HepG2 (cell line): ENCODE measurements around the gene DDRGK1. TPM values are rescaled to one million over a fixed set of nuclear protein-coding genes. Genes with fewer than 3 reads are reported as not detected.

Source experiments
- ATF3 ChIP-seq: sonication (generic); formaldehyde crosslinking; IDR thresholded peaks from 2 replicates; pipeline ENCODE4 v1.4.0; 2020; ENCODE audit warnings: missing genetic modification reagents
- BCL6 ChIP-seq: IDR thresholded peaks from 2 replicates; pipeline ENCODE4 v1.6.1; 2016; ENCODE audit warnings: missing genetic modification reagents, missing compliant biosample characterization
- ELF3 ChIP-seq: IDR thresholded peaks from 2 replicates; pipeline ENCODE4 v1.6.1; 2016; ENCODE audit warnings: missing genetic modification reagents, missing compliant biosample characterization
- ETV5 ChIP-seq: IDR thresholded peaks from 2 replicates; pipeline ENCODE4 v1.6.1; 2018; ENCODE audit warnings: missing biosample characterization, missing genetic modification reagents, inconsistent platforms, borderline replicate concordance
- FUBP1 ChIP-seq: sonication (generic); formaldehyde crosslinking; IDR thresholded peaks from 2 replicates; pipeline ENCODE4 v1.5.1; 2020; ENCODE audit warnings: missing genetic modification reagents, mild to moderate bottlenecking, borderline replicate concordance
- GFI1 ChIP-seq: sonication (generic); formaldehyde crosslinking; IDR thresholded peaks from 2 replicates; pipeline ENCODE4 v1.5.0; 2020; ENCODE audit warnings: missing genetic modification reagents, mild to moderate bottlenecking, borderline replicate concordance
- JUND ChIP-seq: sonication (generic); formaldehyde crosslinking; IDR thresholded peaks from 2 replicates; pipeline ENCODE4 v1.8.0; 2022; ENCODE audit warnings: mild to moderate bottlenecking, missing genetic modification reagents
- KDM5A ChIP-seq: fragments of 200-600 bp; sonication (generic); IDR thresholded peaks from 2 replicates; pipeline ENCODE4 v1.7.0; 2018; ENCODE audit warnings: antibody characterized with exemption, mild to moderate bottlenecking, low read length, borderline replicate concordance
- MED13 ChIP-seq: sonication (generic); formaldehyde crosslinking; IDR thresholded peaks from 2 replicates; pipeline ENCODE4 v1.5.0; 2020; ENCODE audit warnings: missing genetic modification reagents
- NFE2L2 ChIP-seq: fragments of 150-350 bp; IDR thresholded peaks from 2 replicates; pipeline ENCODE4 v1.6.1; 2014; ENCODE audit warnings: low read length
- POGZ ChIP-seq: sonication (generic); formaldehyde crosslinking; IDR thresholded peaks from 2 replicates; pipeline ENCODE4 v1.4.0; 2020; ENCODE audit warnings: mild to moderate bottlenecking, missing genetic modification reagents
- PTBP1 ChIP-seq: fragments of 200-400 bp; formaldehyde crosslinking; IDR thresholded peaks from 2 replicates; pipeline ENCODE4 v1.6.1; 2018; ENCODE audit warnings: low read length, low read depth; ENCODE audit not compliant: poor library complexity, severe bottlenecking
- SOX13 ChIP-seq, 3 experiments: fragments of 450-650 bp in 1 of 3; sonication (generic) in 1 of 3; formaldehyde crosslinking in 1 of 3; IDR thresholded peaks in 2 of 3; conservative IDR thresholded peaks in 1 of 3; 2 replicates each; pipeline versions ENCODE4 v1.5.0 to v1.6.1; 2016 to 2020; ENCODE audit warnings: antibody characterized with exemption in 1 of 3, mild to moderate bottlenecking in 1 of 3, missing compliant biosample characterization in 1 of 3, missing genetic modification reagents in 1 of 3, moderate library complexity in 1 of 3
- SPEN ChIP-seq: sonication (generic); formaldehyde crosslinking; IDR thresholded peaks from 2 replicates; pipeline ENCODE4 v1.5.1; 2020; ENCODE audit warnings: low read depth, mild to moderate bottlenecking, missing genetic modification reagents
- TFE3 ChIP-seq: IDR thresholded peaks from 2 replicates; pipeline ENCODE4 v1.6.1; 2016
- TRIM24 ChIP-seq: sonication (generic); formaldehyde crosslinking; IDR thresholded peaks from 2 replicates; pipeline ENCODE4 v1.8.0; 2022; ENCODE audit warnings: mild to moderate bottlenecking, missing genetic modification reagents
- ZBTB14 ChIP-seq: sonication (generic); formaldehyde crosslinking; IDR thresholded peaks from 2 replicates; pipeline ENCODE4 v1.4.0; 2020; ENCODE audit warnings: missing genetic modification reagents
- ZNF713 ChIP-seq: sonication (generic); formaldehyde crosslinking; IDR thresholded peaks from 2 replicates; pipeline ENCODE4 v1.4.0; 2020; ENCODE audit warnings: mild to moderate bottlenecking, missing genetic modification reagents
- ZNF724P ChIP-seq: sonication (generic); formaldehyde crosslinking; IDR thresholded peaks from 2 replicates; pipeline ENCODE4 v1.8.0; 2022; ENCODE audit warnings: missing genetic modification reagents, borderline replicate concordance
- ZNF782 ChIP-seq: sonication (generic); formaldehyde crosslinking; IDR thresholded peaks from 2 replicates; pipeline ENCODE4 v1.4.0; 2020; ENCODE audit warnings: missing genetic modification reagents, mild to moderate bottlenecking, borderline replicate concordance
- polyA plus RNA-seq, 8 experiments: library from polyadenylated mRNA; depleted of rRNA in 3 of 8; stranded (reverse) in 7 of 8; unstranded in 1 of 8; fragments of >200 nt; fragmentation: Illumina TruSeq in 4 of 8; extraction: Trizol in 4 of 8; gene quantifications; 2 replicates each; pipeline versions ENCODE4 v1.2.1 to v1.2.3, GENCODE V29; 2011 to 2016; ENCODE audit warnings: low read depth in 4 of 8, missing spikeins in 1 of 8, mixed read lengths in 1 of 8; ENCODE audit not compliant: insufficient read depth in 1 of 8
- total RNA-seq, 5 experiments: library from RNA; depleted of rRNA; stranded (reverse); fragments of >200 nt; fragmentation: Illumina TruSeq; extraction: Trizol; gene quantifications; 2 replicates each; pipeline ENCODE4 v1.2.3, GENCODE V29; 2016; ENCODE audit warnings: low read depth in 1 of 5
- TF ChIP-seq, protein P1 (sequence below): sonication (generic); formaldehyde crosslinking; IDR thresholded peaks from 2 replicates; pipeline ENCODE4 v1.5.0; 2020; ENCODE audit warnings: mild to moderate bottlenecking, missing genetic modification reagents, moderate library complexity

Gene DDRGK1
- total and polyA plus RNA-seq, 2 of the 13 experiments (the other 11 are each of a cell fraction or from before 2014, with no cell fraction given), result 96.7 to 149 TPM

DNA sequence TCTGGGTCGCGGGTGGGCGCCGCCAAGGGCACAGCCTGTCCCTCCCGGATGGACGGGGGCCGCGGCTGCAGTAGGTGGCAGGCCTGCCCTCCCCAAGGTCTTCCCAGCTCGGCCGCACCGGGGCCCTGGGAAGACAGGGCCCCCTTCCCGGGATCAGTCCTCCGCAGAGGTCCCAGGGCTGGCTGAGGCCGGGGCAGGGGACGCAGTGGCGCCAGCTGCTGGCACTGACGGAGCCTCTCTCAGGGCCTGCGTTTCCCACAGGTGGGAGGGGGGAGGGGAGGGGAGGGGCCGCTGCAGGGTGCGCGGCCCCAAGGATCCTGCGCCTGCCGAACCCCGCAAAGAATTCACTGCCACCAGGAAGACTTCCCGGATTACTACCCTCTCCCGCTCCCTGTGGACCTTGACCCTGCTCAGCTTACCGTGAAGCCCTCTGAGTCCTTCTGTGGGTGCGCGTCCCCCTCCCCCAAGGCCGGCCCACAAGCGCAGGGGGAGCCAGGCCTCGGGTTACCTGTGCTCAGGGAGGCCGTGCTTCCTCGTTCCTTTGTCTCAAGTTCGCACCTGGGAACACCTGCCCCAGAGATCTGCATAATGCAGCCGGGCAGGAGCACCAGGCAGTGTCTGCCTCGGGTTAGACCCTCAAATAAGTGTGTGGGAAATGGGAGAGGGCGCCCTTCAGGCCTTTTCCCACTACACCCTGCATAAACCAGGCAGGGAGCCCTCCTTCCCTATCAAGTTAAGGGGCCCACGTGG is 36.2 kb downstream of the DDRGK1 start (continued):
- TF ChIP-seq ELF3 (CRISPR knock-in tag) (peak; percentile 80), NFE2L2 (no peak), SPEN (peak; percentile 88; the same call in 1 of the 2 replicates), KDM5A (peak; percentile 62; the same call in 1 of the 2 replicates), ETV5 (peak; percentile 20; the same call in 1 of the 2 replicates), POGZ (CRISPR knock-in tag) (peak; percentile 79), ZNF782 (CRISPR knock-in tag) (0 out of 2 replicates have a peak, but pooled peaks have one; percentile 52), ZBTB14 (no peak; the same call in 1 of the 2 replicates), ATF3 (CRISPR knock-in tag) (no peak; the same call in 1 of the 2 replicates), GFI1 (CRISPR knock-in tag) (no peak; the same call in 1 of the 2 replicates), MED13 (CRISPR knock-in tag) (no peak), JUND (peak; percentile 61; the same call in 1 of the 2 replicates), BCL6 (CRISPR knock-in tag) (peak; percentile 62), TFE3 (CRISPR knock-in tag) (peak; percentile 67), PTBP1 (no peak), TRIM24 (CRISPR knock-in tag) (peak; percentile 25; the same call in 1 of the 2 replicates), ZNF724P (CRISPR knock-in tag) (no peak), ZNF713 (CRISPR knock-in tag) (no peak), SOX13 (IDR thresholded peaks at IDR 0.05) (no peak), SOX13 (CRISPR knock-in tag; conservative IDR thresholded peaks at IDR 0.05 in 1 of 2, IDR thresholded peaks at IDR 0.05 in 1 of 2) (peak; percentile 30 to 71; a peak in 2 of 4 replicates), FUBP1 (peak; percentile 85; the same call in 1 of the 2 replicates)
- TF ChIP-seq, protein P1, sequence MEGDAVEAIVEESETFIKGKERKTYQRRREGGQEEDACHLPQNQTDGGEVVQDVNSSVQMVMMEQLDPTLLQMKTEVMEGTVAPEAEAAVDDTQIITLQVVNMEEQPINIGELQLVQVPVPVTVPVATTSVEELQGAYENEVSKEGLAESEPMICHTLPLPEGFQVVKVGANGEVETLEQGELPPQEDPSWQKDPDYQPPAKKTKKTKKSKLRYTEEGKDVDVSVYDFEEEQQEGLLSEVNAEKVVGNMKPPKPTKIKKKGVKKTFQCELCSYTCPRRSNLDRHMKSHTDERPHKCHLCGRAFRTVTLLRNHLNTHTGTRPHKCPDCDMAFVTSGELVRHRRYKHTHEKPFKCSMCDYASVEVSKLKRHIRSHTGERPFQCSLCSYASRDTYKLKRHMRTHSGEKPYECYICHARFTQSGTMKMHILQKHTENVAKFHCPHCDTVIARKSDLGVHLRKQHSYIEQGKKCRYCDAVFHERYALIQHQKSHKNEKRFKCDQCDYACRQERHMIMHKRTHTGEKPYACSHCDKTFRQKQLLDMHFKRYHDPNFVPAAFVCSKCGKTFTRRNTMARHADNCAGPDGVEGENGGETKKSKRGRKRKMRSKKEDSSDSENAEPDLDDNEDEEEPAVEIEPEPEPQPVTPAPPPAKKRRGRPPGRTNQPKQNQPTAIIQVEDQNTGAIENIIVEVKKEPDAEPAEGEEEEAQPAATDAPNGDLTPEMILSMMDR (CRISPR knock-in tag), result peak; percentile 79
